HG03108 (cell line): ENCODE measurements around the gene FYB1.
A peak's percentile ranks its signal among the peaks of the same experiment; 100 is the strongest.

ENCODE experiments used
- ATAC-seq: cut with Tn5 transposase; IDR thresholded peaks from one replicate; pipeline ENCODE4 v1.9.1; 2021; ENCODE audit warnings: moderate library complexity; ENCODE audit not compliant: unreplicated experiment

FYB1 gene

DNA sequence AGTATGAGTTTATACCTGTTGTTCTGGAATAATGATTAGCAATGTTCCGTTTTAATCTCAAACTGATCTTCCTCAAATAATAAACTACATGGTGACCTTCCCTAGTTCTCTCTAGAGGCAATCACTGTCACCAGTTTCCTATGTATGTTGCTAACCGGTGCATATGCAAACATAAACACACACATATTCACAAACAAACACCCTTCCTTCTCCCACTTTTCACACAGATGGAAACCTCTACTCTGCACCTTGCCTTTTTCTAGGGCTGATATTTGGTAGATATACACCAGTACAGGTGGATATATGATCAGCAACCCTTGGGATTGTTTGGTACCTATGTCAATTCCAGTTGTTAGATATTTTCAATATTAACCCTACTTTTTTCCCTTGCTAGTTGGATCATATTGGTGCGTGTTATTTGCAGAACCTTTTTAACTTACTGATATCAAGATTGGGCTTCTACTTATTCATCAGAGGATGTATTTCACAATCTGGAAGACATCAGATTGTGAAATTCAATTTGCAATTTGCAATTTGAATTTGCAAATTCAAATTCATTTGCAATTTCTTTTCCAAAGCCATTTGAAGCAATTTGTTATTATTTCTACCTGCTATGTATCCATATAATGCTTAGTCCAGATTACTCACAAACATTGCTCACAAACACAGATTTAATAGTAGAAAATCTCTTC, 12.6 kb downstream of the FYB1 start:
- no peak for ATAC-seq

GRCh38 chr5:39205550-39205949, 13.8 kb downstream of the FYB1 start:
- ATAC-seq = no peak

DNA sequence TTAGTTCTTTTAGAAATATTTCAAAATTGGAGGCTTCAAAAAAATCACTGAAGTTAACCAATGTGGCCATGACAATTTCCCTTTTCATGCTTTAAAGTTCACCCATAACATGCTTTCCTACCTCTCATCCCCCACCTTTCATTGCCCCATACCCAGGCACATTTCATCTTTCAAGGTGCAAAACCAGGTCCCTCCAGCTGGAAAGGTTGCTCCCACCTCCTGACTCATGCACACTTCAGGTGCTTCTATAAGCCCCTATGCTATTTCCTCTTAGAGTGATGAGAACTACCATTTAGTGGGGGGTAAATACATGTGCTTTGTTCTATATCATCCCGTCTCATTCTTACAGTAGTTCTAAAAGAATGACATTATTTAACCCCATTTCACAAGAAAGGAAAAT, 15.4 kb downstream of the FYB1 start:
- no peak for ATAC-seq

GRCh38 chr5:39203275-39203922, 16.0 kb downstream of the FYB1 start:
- no peak for ATAC-seq

- no peak for ATAC-seq
Measured at GRCh38 chr5:39202597-39203274, 16.6 kb downstream of the FYB1 start.

- ATAC-seq = no peak
Measured at GRCh38 chr5:39201781-39202596, 17.4 kb downstream of the FYB1 start.

- ATAC-seq = no peak
Measured at GRCh38 chr5:39201160-39201780, 18.1 kb downstream of the FYB1 start.

DNA sequence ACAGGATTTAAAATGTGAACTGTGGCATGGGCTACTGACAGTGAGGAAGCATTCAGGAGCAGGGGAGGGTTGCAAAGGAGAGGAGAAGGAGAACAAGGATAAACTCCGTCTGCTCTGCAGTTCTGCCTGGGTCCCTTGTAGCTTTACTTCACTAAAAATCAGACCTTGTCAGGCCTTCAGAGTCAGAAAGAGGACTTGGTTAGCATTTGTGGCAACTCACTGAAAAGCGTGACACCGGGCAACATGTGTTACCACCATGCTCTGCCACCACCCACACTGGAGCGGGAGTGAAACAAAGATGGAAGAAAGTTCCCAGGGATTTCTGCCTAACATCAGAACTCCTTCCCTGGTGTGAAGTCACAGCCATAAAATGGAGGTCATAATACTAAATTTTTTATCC, 19.3 kb downstream of the FYB1 start:
- ATAC-seq = no peak

GRCh38 chr5:39199335-39199734, 20.0 kb downstream of the FYB1 start:
- no peak for ATAC-seq

DNA sequence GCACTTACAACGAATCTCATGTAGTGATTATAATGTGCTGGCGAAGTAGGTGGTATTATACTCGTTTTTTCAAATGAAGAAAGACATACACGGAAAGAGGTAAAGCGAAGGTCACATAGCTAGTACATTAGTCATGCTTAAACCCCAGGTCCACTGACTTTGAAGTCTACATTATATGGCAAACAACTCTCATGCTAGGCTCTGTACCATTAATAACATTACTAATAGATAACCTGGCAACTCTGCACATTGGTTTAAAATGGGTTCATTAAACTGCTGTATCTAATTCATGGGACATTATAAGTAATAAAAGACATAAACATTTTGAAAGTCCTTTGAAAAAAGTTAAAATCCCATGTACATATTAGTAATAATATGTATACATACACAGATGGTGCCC, 21.2 kb downstream of the FYB1 start:
- no peak for ATAC-seq

- no peak for ATAC-seq
Measured at GRCh38 chr5:39197556-39197955, 21.8 kb downstream of the FYB1 start.

DNA sequence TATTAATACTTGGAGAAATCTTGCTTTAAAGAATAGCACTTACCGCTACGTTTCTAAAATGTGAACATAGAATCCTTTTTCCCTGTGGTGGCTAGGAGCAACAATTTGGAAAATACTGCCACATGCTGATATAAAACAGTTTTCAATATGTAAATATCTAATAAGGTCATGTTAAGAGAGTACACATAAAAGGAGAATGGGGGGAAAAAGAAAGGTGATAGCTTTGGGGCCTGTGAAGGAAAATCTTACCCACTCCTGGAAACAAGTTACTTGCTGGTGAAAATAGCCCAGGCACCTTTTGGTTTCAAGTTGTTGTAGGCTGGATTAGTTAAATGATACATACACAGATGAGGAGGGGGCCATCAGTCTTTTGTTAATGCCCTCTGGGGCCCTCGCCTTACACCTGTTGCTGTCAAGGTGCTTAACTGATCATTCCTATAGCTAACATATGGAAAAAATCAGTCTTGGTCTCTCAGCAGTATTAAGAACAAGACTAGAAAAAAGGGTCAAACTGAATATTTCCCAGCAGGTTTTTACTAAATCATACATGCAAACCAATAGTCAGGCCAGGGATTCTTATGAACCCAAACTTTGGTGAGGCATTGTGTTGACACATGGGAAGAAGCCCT, 24.1 kb downstream of the FYB1 start:
- ATAC-seq = no peak

DNA sequence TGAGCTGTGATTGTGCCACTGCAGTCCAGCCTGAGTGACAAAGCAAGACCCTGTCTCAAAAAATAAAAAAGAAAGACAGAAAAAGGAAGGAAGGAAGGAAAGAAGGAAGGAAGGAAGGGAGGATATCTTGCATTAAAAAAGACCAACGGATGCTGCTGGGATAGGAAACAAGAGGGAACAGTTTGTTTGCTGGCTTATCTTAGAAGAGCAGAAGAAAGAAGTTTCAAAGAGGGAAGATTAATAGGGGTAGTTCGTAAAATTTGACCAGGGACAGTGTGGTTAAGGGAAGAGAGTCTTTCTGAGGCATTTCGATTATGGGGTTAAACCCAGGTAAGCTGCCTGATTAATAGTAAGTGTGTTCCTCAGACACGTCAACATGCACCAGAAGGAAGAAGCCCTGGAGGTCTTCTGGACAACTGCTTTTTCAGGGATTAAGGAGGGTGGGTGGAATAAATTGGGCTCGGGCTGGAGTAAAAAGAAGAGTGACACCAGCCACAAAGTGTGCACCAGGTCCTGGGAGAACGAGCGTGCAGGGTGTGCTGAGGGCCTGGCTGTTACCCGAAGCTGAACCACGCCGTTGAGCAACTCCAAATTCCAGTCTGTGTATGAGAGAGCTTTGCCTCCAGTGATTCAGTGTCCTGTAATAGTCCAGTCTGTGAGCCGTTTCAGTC, 24.8 kb downstream of the FYB1 start:
- ATAC-seq = no peak

DNA sequence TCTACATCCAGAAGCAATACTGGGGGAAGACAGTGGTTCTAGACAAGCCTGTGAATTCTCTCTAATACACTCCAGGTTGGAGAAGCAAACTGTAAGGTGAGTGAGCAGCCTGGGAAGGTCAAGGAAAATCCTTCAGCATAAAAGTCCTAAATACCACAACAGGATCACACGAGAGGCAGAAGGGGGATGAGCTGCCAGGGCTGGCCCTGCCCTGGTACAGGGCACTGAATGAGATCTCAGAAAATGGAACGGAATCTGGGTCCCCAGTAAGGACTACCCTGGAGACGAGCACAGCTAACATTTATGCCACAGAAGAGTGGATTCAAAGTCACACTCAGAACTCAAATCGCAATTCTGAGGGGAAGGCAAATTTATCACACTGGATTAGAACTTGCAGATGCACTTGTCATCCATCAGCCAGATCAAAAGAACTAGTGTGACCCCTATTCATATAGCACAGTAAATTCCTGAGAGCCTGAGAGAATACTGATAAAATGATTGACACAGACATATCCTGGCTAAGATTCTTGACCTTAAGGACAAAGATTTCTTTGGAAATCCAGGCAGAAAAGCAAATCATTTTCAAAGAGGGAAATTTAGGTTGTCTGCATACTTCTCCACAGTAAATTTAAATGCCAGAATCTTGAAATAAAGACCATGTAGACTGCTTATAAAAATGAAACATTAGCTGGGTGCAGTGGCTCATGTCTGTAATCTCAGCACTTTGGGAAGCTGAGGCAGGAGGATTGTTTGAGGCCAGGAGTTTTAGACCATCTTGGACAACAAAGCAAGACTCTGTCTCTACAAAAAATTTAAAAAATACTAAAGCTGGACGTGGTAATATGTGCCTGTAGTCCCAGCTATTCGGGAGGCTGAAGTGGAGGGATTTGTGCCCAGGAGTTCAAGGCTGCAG, 25.6 kb downstream of the FYB1 start:
- ATAC-seq = no peak

GRCh38 chr5:39192450-39193160, 26.8 kb downstream of the FYB1 start:
- no peak for ATAC-seq

DNA sequence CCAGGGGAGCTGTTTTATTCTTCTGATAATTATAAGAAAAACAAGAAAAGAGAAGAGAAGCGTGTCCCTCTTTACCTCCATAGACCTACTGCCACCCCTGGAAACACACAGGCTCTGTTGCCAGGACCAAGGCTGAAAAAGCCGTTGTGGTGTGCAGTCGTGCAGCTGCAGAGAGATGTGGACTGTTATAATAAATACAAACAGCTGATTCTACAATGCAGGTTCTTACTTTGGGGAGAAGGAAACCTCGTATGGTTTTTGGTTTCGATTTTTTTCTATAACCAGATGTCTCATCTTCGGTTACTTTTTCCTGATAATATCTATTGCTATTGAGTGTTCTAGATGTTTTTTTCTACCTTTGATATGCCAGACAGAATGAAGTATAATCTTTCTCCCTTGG, 28.1 kb downstream of the FYB1 start:
- peak; percentile 60 for ATAC-seq

GRCh38 chr5:39190311-39191102, 28.9 kb downstream of the FYB1 start:
- ATAC-seq = no peak
